Muscle of arm (tissue), 12 donors: Measurements from ENCODE around the gene RANBP3. TPM values are rescaled to one million over a fixed set of nuclear protein-coding genes. Genes with fewer than 3 reads are reported as not detected.
A peak's percentile ranks its signal among the peaks of the same experiment; 100 is the strongest.
"Not testable (repeated sequence)": the region's sequence is repeated elsewhere in the genome, so short reads cannot be mapped to it uniquely, and the experiment has no call there.

Experiments
- DNase-seq: peaks from one replicate; pipeline ENCODE4 v3.0.0-alpha.2; 2013
- polyA plus RNA-seq, 12 donors: library from polyadenylated mRNA; unstranded; fragments of 120-200 nt; gene quantifications; one replicate each; pipeline ENCODE4 v1.2.1, GENCODE V29; 2013; ENCODE audit not compliant: insufficient read length in 12 of 12

RANBP3 gene
- polyA plus RNA-seq, 12 donors: 36.6 to 89.2 (median 43.6) TPM; not detected in 1

GRCh38 chr19:6011206-6011605, 33.3 kb upstream of the RANBP3 start:
- no peak for DNase-seq

GRCh38 chr19:6010107-6010506, 32.2 kb upstream of the RANBP3 start:
- DNase-seq: no peak

GRCh38 chr19:6007866-6008265, 29.9 kb upstream of the RANBP3 start:
- no peak for DNase-seq

GRCh38 chr19:6006896-6007295, 29.0 kb upstream of the RANBP3 start:
- DNase-seq: no peak

GRCh38 chr19:6006070-6006446, 28.1 kb upstream of the RANBP3 start:
- DNase-seq: not testable (repeated sequence)

GRCh38 chr19:6005321-6006069, 27.6 kb upstream of the RANBP3 start:
- DNase-seq: no peak

GRCh38 chr19:6003976-6004375, 26.0 kb upstream of the RANBP3 start:
- DNase-seq: no peak

GRCh38 chr19:6002591-6002990, 24.7 kb upstream of the RANBP3 start:
- DNase-seq: no peak

GRCh38 chr19:6000228-6000847, 22.4 kb upstream of the RANBP3 start:
- DNase-seq: no peak

- no peak for DNase-seq
Measured at GRCh38 chr19:5999693-6000092, 21.8 kb upstream of the RANBP3 start.

- DNase-seq: no peak
Measured at GRCh38 chr19:5997371-5997770, 19.4 kb upstream of the RANBP3 start.

GRCh38 chr19:5996623-5997320, 18.8 kb upstream of the RANBP3 start:
- no peak for DNase-seq

GRCh38 chr19:5996102-5996501, 18.2 kb upstream of the RANBP3 start:
- no peak for DNase-seq

- no peak for DNase-seq
Measured at GRCh38 chr19:5995606-5996005, 17.7 kb upstream of the RANBP3 start.

GRCh38 chr19:5994405-5995165, 16.6 kb upstream of the RANBP3 start:
- DNase-seq: no peak

GRCh38 chr19:5993648-5994358, 15.9 kb upstream of the RANBP3 start:
- DNase-seq: peak; percentile 64

GRCh38 chr19:5993201-5993600, 15.3 kb upstream of the RANBP3 start:
- no peak for DNase-seq

- no peak for DNase-seq
Measured at GRCh38 chr19:5992756-5993155, 14.8 kb upstream of the RANBP3 start.

- no peak for DNase-seq
Measured at GRCh38 chr19:5991244-5991838, 13.4 kb upstream of the RANBP3 start.

GRCh38 chr19:5990289-5990797, 12.4 kb upstream of the RANBP3 start:
- DNase-seq: no peak
